Activated CD4-positive, alpha-beta T cell treated with anti-CD3 and anti-CD28 coated beads, Interleukin-2, amount 50 U/mL, for 24 hours (primary cell): ENCODE results near the gene CHI3L2.

Source experiments
- DNase-seq, 2 donors: peaks; one replicate each; pipeline ENCODE4 v3.0.0-alpha.2; 2020; ENCODE audit warnings: low read depth in 1 of 2, low spot score in 1 of 2

The CHI3L2 gene

DNA sequence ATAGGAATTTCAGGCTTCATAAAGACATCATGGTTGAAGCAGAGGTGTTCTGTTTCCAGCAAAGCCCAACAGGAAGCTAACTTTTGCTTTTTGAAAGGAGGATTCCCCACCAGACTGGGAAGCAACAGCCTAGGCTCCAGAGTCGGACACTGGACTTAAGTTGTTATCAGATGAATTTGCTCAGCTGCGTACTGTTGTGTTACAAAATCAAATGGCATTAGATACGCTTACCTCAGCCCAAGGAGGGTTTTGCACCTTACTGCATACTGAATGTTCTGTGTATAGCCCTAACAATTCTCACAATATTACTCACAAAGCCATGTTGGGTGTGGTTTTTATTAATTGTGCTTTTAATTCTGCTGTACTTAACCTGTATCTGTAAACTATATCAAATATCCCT, 62.6 kb downstream of the CHI3L2 start:
- no peak for DNase-seq

DNA sequence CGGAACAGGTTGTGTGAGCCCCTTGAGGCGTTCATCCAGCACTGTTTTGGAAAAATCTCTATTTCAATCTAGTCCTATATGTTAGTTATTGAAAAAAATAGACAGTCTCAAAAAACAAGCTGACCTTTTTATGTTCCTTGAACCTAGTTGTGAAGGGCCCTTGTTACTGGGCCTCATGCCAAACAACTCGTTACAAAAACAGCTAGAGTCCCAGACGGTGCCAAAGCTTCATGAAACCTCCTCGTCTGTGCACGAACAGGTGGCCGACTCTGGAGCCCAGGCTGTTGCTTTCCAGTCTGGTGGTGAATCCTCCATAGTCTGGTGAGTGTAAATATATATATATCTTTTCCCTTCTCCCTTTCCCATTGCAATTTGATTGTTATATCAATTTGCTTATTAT, 63.1 kb downstream of the CHI3L2 start, which contains the start of gene CHIA:
TSS of gene CHIA (plus strand) at position 222 of the 400 bp plus-strand sequence. CDS start 19,617 bp downstream, outside the sequence.
- DNase-seq = no peak
